GM23338 (cell line): ENCODE results near the gene NDUFAF5.

Experiments used
- CREB1 ChIP-seq: fragments of 250-450 bp; sonication (Bioruptor Pico); IDR thresholded peaks from 2 replicates; pipeline ENCODE4 v1.5.0; 2020; ENCODE audit warnings: low read depth, mild to moderate bottlenecking, moderate library complexity
- EZH2 ChIP-seq: fragments of 200-600 bp; sonication (generic); IDR thresholded peaks from one replicate; pipeline ENCODE4 v1.8.0; 2017; ENCODE audit warnings: antibody characterized with exemption, mild to moderate bottlenecking, low read depth; ENCODE audit not compliant: unreplicated experiment
- EZH2phosphoT487 ChIP-seq: fragments of 200-600 bp; sonication (generic); IDR thresholded peaks from one replicate; pipeline ENCODE4 v1.8.1; 2018; ENCODE audit warnings: antibody characterized with exemption; ENCODE audit not compliant: unreplicated experiment
- NANOG ChIP-seq: IDR thresholded peaks from 2 replicates; pipeline ENCODE4 v1.6.1; 2016; ENCODE audit warnings: antibody characterized with exemption, borderline replicate concordance
- POLR2AphosphoS5 ChIP-seq: IDR thresholded peaks from 2 replicates; pipeline ENCODE4 v1.6.1; 2016; ENCODE audit warnings: antibody characterized with exemption, low read depth
- ZNF331 ChIP-seq: fragments of 250-450 bp; sonication (Bioruptor Pico); IDR thresholded peaks from 2 replicates; pipeline ENCODE4 v1.5.0; 2020; ENCODE audit warnings: low read depth, mild to moderate bottlenecking, moderate library complexity
- TF ChIP-seq, protein P1 (sequence below), 2 experiments: fragments of 200-600 bp in 1 of 2; sonication (generic) in 1 of 2; conservative IDR thresholded peaks; 2 replicates each; pipeline versions ENCODE4 v1.5.1 to v1.6.1; 2016 to 2017; ENCODE audit warnings: antibody characterized with exemption in 2 of 2, low read depth in 2 of 2, mild to moderate bottlenecking in 2 of 2, moderate library complexity in 1 of 2
- TF ChIP-seq, protein P2 (sequence below): IDR thresholded peaks from one replicate; pipeline ENCODE4 v1.6.1; 2018; ENCODE audit warnings: antibody characterized with exemption; ENCODE audit not compliant: unreplicated experiment
- TF ChIP-seq, protein P3 (sequence below): IDR thresholded peaks from 2 replicates; pipeline ENCODE4 v1.6.1; 2016; ENCODE audit warnings: antibody characterized with exemption

DNA sequence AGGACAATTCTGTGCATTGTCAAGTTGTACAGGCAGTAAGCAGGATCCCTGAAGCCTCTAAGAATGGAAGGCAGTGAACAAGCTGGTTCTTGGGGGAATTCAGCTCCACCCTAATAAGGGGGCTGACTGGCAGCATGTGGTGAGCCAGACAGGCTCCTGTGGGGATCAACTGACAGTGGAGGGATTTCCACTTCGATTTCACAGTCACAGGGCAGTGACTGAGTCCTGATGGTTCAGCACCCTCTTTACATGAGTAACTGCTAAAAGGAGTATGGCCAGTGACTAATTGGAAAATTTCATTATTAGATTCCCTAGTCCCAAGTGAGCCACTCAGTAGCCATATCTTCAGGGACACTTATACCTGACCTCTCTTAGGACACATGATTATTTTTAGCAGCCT is 78.4 kb downstream of the NDUFAF5 start:
- TF ChIP-seq POLR2AphosphoS5, result no peak
- TF ChIP-seq, protein P1, sequence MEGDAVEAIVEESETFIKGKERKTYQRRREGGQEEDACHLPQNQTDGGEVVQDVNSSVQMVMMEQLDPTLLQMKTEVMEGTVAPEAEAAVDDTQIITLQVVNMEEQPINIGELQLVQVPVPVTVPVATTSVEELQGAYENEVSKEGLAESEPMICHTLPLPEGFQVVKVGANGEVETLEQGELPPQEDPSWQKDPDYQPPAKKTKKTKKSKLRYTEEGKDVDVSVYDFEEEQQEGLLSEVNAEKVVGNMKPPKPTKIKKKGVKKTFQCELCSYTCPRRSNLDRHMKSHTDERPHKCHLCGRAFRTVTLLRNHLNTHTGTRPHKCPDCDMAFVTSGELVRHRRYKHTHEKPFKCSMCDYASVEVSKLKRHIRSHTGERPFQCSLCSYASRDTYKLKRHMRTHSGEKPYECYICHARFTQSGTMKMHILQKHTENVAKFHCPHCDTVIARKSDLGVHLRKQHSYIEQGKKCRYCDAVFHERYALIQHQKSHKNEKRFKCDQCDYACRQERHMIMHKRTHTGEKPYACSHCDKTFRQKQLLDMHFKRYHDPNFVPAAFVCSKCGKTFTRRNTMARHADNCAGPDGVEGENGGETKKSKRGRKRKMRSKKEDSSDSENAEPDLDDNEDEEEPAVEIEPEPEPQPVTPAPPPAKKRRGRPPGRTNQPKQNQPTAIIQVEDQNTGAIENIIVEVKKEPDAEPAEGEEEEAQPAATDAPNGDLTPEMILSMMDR (conservative IDR thresholded peaks at IDR 0.05; ENCODE audit: low read depth in 2 of 2), result no peak
- TF ChIP-seq EZH2phosphoT487, result no peak
- no peak for TF ChIP-seq EZH2
- no peak for TF ChIP-seq CREB1 (CRISPR knock-in tag)
- TF ChIP-seq, protein P2, sequence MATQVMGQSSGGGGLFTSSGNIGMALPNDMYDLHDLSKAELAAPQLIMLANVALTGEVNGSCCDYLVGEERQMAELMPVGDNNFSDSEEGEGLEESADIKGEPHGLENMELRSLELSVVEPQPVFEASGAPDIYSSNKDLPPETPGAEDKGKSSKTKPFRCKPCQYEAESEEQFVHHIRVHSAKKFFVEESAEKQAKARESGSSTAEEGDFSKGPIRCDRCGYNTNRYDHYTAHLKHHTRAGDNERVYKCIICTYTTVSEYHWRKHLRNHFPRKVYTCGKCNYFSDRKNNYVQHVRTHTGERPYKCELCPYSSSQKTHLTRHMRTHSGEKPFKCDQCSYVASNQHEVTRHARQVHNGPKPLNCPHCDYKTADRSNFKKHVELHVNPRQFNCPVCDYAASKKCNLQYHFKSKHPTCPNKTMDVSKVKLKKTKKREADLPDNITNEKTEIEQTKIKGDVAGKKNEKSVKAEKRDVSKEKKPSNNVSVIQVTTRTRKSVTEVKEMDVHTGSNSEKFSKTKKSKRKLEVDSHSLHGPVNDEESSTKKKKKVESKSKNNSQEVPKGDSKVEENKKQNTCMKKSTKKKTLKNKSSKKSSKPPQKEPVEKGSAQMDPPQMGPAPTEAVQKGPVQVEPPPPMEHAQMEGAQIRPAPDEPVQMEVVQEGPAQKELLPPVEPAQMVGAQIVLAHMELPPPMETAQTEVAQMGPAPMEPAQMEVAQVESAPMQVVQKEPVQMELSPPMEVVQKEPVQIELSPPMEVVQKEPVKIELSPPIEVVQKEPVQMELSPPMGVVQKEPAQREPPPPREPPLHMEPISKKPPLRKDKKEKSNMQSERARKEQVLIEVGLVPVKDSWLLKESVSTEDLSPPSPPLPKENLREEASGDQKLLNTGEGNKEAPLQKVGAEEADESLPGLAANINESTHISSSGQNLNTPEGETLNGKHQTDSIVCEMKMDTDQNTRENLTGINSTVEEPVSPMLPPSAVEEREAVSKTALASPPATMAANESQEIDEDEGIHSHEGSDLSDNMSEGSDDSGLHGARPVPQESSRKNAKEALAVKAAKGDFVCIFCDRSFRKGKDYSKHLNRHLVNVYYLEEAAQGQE, result no peak
- no peak for TF ChIP-seq ZNF331 (CRISPR knock-in tag)
- no peak for TF ChIP-seq NANOG
- TF ChIP-seq, protein P3, sequence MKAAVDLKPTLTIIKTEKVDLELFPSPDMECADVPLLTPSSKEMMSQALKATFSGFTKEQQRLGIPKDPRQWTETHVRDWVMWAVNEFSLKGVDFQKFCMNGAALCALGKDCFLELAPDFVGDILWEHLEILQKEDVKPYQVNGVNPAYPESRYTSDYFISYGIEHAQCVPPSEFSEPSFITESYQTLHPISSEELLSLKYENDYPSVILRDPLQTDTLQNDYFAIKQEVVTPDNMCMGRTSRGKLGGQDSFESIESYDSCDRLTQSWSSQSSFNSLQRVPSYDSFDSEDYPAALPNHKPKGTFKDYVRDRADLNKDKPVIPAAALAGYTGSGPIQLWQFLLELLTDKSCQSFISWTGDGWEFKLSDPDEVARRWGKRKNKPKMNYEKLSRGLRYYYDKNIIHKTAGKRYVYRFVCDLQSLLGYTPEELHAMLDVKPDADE, result no peak
